Kidney capillary endothelial cell (primary cell): ENCODE data around the gene LTN1.
"Not testable (repeated sequence)": the region's sequence is repeated elsewhere in the genome, so short reads cannot be mapped to it uniquely, and the experiment has no call there.

Experiments used
- DNase-seq: peaks from one replicate; pipeline ENCODE4 v3.0.0-alpha.2; 2018; ENCODE audit warnings: low spot score

LTN1 gene, protein sequence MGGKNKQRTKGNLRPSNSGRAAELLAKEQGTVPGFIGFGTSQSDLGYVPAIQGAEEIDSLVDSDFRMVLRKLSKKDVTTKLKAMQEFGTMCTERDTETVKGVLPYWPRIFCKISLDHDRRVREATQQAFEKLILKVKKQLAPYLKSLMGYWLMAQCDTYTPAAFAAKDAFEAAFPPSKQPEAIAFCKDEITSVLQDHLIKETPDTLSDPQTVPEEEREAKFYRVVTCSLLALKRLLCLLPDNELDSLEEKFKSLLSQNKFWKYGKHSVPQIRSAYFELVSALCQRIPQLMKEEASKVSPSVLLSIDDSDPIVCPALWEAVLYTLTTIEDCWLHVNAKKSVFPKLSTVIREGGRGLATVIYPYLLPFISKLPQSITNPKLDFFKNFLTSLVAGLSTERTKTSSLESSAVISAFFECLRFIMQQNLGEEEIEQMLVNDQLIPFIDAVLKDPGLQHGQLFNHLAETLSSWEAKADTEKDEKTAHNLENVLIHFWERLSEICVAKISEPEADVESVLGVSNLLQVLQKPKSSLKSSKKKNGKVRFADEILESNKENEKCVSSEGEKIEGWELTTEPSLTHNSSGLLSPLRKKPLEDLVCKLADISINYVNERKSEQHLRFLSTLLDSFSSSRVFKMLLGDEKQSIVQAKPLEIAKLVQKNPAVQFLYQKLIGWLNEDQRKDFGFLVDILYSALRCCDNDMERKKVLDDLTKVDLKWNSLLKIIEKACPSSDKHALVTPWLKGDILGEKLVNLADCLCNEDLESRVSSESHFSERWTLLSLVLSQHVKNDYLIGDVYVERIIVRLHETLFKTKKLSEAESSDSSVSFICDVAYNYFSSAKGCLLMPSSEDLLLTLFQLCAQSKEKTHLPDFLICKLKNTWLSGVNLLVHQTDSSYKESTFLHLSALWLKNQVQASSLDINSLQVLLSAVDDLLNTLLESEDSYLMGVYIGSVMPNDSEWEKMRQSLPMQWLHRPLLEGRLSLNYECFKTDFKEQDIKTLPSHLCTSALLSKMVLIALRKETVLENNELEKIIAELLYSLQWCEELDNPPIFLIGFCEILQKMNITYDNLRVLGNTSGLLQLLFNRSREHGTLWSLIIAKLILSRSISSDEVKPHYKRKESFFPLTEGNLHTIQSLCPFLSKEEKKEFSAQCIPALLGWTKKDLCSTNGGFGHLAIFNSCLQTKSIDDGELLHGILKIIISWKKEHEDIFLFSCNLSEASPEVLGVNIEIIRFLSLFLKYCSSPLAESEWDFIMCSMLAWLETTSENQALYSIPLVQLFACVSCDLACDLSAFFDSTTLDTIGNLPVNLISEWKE (N-terminal part only)

DNA sequence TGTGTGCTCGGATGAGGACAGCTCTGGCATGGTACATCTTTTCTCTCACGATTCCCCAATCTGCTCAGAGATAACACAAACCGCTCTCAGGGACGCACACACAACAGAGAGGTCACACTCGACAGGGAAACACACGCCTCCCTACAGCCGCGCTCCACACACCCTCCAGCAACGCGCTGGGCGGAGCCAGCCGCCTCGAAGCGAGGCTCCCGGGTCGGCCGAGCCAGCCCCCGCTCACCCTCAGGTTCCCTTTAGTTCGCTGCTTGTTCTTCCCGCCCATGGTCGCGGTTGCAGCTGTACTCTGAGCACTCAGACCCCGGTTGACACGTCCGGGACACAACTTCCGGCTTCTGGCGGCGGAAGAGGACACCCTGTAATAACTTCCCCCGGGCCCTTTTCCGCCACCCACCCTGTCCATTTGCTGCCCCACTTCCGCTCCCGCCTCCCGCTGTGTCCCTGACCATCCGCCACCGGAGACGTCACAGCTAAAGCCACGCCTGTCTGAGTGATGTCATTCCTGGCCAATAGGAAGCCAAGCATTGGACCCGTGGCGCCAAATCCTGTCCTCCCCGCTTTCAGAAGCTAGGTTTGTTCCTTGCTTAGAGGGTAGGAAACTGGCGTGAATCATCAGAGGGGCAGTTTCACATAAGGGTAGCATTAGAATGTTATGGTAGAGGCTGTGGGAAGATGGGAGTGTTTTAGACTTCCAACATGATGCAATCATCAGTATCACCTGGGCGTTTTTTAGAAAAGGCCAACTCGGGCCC lies at the start of gene LTN1:
Gene LTN1, minus strand, starts transcription at position 352 of the 767 bp plus-strand sequence. Its CDS starts 72 bp downstream, at position 280.
- DNase-seq, result peak; percentile 98

- no peak for DNase-seq
Measured at GRCh38 chr21:29034678-29035077, 42.0 kb upstream of the LTN1 start.

- no peak for DNase-seq
Measured at GRCh38 chr21:29033871-29034270, 41.2 kb upstream of the LTN1 start.

DNA sequence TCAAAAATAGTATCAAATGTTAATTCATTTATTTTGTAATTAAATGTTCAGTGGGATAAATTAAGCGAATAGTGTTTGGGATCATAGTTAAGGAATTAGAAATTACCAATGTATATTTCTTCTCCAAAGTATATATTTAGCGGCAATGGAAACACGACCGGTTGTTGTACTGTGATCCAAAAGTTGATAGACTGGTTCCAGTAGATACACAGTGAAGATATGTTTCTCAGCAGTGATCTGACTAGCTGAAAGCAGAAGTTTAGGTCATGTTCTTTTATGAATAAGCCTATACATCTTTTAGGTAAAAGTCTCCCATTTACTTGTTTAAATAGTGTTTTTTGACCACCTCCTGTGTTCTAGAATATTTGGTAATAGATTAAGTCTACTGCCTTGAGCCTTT lies 40.6 kb upstream of the LTN1 start:
- DNase-seq, result no peak

- no peak for DNase-seq
Measured at GRCh38 chr21:29030909-29031308, 38.2 kb upstream of the LTN1 start.

DNA sequence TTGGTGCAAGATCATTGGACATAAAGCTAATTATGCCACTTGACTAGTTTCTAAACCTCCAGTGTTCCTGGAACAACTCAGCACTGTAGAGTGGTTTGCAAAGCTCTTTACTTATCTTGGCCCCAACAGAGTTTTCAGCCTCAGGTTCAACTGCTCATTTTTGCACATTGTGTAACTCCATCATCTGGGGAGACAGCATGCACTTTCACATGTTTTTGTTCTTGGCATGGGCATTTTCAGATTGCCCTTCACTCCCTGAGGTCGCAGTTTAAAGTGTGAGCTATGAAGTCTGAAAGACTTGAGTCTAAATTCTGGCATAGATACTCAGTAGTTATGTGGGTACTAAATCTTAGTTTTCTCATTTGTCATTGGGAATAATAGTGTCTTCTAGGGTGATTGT lies 36.8 kb upstream of the LTN1 start:
- DNase-seq, result no peak

GRCh38 chr21:29025328-29025713 lies 32.6 kb upstream of the LTN1 start:
- peak; percentile 42 for DNase-seq

DNA sequence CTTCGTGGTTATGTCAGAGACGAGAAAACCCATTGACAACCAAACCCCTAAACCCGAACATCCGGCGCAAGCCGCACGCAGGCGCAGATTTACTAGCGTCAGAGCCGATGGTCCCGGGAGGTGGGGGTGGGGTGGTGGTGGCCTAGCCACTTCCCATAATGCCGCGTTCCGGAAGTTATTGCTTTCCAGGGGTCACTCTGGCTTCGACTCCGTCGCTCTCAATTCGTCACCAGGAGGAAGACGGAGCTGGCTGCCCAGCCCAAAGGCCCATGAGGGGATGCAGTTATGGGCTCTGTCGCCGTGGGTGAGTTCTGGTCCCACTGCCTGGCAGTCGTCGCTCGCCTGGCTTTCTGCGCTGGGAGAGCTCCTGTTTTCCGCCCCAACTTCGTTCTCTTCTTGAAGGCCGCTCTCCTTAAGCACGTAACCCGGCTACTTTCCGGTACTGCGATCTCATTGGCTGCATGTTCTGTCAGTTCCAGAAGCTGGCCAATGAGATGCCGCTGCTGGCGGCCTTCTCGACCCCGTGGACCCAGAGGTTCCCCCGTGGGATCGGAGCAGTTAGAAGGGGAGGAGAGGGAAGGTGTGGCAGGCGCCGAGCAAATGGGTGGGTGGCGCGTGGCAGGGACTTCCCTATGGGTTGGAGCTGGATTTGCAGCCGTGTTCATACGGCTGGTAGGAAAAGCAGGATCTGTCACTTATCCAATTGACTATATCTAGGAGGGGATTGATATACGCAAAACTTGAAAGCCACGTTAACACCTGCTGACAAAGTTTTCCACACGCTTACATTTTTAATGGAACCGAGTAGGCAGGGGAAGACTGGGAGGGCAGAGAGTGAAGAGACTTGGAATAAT lies 32.0 kb upstream of the LTN1 start, which contains the start of gene USP16:
Gene USP16, plus strand, starts transcription at position 195 of the 854 bp plus-strand sequence. CDS start 3,246 bp downstream, outside the sequence.
- DNase-seq, result peak; percentile 95

- DNase-seq, result no peak
Measured at GRCh38 chr21:29022166-29022565, 29.5 kb upstream of the LTN1 start.

DNA sequence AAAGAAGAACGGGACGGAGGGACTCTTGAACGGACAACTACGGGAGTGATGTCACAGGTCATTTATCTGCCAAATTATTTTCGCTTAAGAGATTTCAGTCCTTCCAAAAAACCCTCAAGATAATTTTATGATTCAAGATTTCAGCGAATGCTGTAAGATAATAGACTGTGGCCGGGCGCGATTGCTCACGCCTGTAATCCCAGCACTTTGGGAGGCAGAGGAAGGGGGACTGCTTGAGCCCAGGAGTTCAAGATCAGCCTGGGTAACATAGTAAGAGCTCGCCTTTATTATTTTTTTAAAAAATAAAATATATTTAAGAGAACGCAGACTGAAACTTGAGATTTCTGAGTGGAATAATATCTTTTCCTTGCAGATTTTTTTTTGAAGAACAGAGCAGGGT lies 25.9 kb upstream of the LTN1 start:
- DNase-seq, result no peak

DNA sequence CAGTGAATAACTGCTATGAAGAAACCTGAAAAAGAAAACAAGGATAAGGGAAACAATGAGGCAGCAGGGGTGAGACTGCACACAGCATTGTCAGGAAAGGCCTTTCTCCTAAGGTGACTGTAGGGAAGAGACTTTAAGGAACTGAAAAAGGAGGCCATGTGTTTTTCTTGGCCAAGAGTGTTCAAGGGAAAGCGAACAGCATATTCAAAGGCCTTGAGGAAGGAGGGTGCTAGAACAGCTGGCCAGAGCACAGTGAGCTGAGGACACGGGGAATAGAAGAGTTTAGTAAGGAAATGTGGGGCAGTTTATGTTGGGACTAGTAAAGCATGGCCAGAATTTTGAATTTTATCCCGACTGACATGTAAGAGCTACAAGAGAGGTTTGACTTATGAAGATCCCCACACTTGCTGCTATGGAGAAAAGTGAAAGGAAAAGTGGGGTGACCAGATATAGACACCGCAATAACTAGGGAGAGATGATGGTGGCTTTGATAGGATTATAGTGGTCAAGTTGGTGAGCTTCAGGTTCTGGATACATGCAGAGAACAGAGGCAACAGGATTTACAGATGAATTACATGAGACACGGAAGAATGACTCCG lies 25.1 kb upstream of the LTN1 start:
- no peak for DNase-seq

DNA sequence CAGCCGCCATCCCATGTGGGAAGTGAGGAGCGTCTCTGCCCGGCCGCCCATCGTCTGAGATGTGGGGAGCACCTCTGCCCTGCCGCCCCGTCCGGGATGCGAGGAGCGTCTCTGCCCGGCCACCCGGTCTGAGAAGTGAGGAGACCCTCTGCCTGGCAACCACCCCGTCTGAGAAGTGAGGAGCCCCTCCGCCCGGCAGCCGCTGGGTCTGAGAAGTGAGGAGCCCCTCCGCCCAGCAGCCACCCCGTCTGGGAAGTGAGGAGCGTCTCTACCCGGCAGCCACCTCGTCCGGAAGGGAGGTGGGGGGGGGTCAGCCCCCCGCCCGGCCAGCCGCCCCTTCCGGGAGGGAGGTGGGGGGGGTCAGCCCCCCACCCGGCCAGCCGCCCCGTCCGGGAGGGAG lies 18.6 kb upstream of the LTN1 start:
- not testable (repeated sequence) for DNase-seq

DNA sequence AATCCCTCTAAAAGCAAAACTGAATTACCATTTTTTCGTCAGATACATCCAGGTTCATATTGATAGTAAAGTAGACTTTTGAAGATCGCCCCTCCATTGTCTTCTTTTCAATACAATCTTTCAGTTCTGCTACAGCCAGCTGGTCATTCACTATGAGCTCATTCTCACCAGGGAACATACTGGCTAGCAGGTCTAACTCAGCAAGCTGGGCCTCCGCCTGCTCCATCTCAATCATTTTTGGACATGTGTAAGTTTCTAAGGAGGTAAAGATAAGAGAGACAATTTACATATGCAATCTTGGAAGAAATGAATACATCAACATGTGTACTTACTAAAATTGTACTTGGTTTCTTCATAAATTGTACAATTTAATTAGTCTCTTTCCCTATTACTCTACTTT lies 15.7 kb upstream of the LTN1 start:
- DNase-seq, result no peak

DNA sequence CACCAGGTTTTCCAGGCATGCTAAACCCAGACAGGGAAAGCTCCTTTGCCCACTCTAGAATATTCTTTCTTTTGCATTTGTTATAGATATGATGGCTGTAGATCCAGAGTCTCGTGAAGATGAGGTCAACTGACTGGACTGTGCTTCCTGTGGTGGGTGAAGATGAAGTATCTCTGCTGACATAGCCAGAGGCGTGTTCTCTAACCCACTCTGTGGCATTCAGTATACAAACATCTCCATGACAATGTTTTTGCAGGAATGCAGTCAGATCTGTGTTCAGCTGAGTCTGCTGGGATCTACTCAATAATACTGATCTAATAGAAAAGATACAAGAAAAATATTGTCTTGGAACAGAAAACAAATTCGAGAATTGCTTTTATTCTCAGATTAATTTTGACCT lies 15.1 kb upstream of the LTN1 start:
- DNase-seq, result no peak

DNA sequence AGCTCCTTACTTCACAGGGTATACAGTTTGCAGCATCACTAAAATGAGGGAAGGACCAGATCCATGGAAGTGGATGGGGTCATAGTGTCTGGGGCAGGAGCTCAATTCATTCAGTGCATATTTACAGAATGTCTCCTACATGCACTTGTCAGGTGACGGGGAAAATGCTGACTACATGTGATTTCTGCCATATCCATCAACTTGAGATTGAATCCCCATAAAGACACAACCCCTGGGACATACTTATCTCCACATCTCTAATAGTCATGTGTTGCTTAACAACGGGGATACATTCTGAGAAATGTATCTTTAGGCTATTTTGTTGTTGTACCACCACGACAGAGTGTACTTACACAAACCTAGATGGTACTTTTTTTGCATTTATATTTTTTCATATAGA lies 14.5 kb upstream of the LTN1 start:
- no peak for DNase-seq

- no peak for DNase-seq
Measured at GRCh38 chr21:29005696-29006095, 13.0 kb upstream of the LTN1 start.

- peak; percentile 92 for DNase-seq
Measured at GRCh38 chr21:29002442-29003144, 9.9 kb upstream of the LTN1 start.

GRCh38 chr21:28993293-28993629 lies 584 bp upstream of the LTN1 start:
- no peak for DNase-seq

- DNase-seq, result no peak
Measured at GRCh38 chr21:28991861-28992525, 684 bp downstream of the LTN1 start.
